HG03095 (cell line): ENCODE measurements around the gene BCAP31.
A peak's percentile ranks its signal among the peaks of the same experiment; 100 is the strongest.

Source experiments
- ATAC-seq: cut with Tn5 transposase; IDR thresholded peaks from one replicate; pipeline ENCODE4 v1.9.1; 2021; ENCODE audit warnings: moderate library complexity; ENCODE audit not compliant: unreplicated experiment

BCAP31 gene

GRCh38 chrX:153724252-153725038, at the start of gene BCAP31, which contains the start of gene ABCD1:
Gene BCAP31, minus strand, starts transcription at chrX:153724387. Its CDS starts 1,143 bp downstream, at chrX:153723244.
Gene ABCD1, plus strand, starts transcription at chrX:153724856. Its CDS starts 411 bp downstream, at chrX:153725267.
- ATAC-seq, result peak; percentile 46

GRCh38 chrX:153773218-153773611, 49.0 kb upstream of the BCAP31 start:
- ATAC-seq, result no peak

GRCh38 chrX:153772316-153773217, 48.4 kb upstream of the BCAP31 start:
- no peak for ATAC-seq

GRCh38 chrX:153771415-153772315, 47.5 kb upstream of the BCAP31 start:
- no peak for ATAC-seq

- ATAC-seq, result no peak
Observed at GRCh38 chrX:153770601-153771414, 46.6 kb upstream of the BCAP31 start.

GRCh38 chrX:153769865-153770600, 45.8 kb upstream of the BCAP31 start:
- no peak for ATAC-seq

GRCh38 chrX:153769158-153769864, 45.1 kb upstream of the BCAP31 start:
- no peak for ATAC-seq

GRCh38 chrX:153768311-153769157, 44.3 kb upstream of the BCAP31 start:
- ATAC-seq, result no peak

- ATAC-seq, result no peak
Observed at GRCh38 chrX:153767674-153768055, 43.5 kb upstream of the BCAP31 start.

- no peak for ATAC-seq
Observed at GRCh38 chrX:153766871-153767673, 42.9 kb upstream of the BCAP31 start.

GRCh38 chrX:153766098-153766817, 42.1 kb upstream of the BCAP31 start:
- no peak for ATAC-seq

GRCh38 chrX:153765138-153766079, 41.2 kb upstream of the BCAP31 start:
- ATAC-seq, result no peak

GRCh38 chrX:153764786-153765137, 40.6 kb upstream of the BCAP31 start:
- no peak for ATAC-seq

GRCh38 chrX:153763989-153764755, 40.0 kb upstream of the BCAP31 start, which contains the start of gene PLXNB3:
Gene PLXNB3, plus strand, starts transcription at chrX:153764249. Its CDS starts 1,287 bp downstream, at chrX:153765536.
- ATAC-seq, result no peak
